GM12878 (cell line): Measurements from ENCODE around the gene SERPING1. TPM values are rescaled to one million over a fixed set of nuclear protein-coding genes. Genes with fewer than 3 reads are reported as not detected.

Source experiments
- ATAC-seq: fragments of 200-7000 bp; cut with Tn5 transposase; 3 replicates; pipeline ENCODE4 v1.9.1; 2020; ENCODE audit warnings: mild to moderate bottlenecking, moderate library complexity
- BruUV-seq: library from RNA; stranded (reverse); fragments of 400-500 nt; replicated peaks from 2 replicates; lab custom pipeline; 2021; lab: Mats Ljungman, UMichigan
- CTCF ChIA-PET: fragments of 300-600 bp; sonication (Branson Sonifier 250); formaldehyde crosslinking; extraction: SDS; loops from one replicate; lab custom pipeline; 2021; ENCODE audit warnings: inconsistent platforms; lab: Yijun Ruan, JAX
- POLR2A ChIA-PET: fragments of 350-600 bp; formaldehyde crosslinking; extraction: SDS; loops from one replicate; lab custom pipeline; 2021; ENCODE audit warnings: inconsistent platforms; lab: Charles Lee
- RAD21 ChIA-PET: fragments of 300-600 bp; sonication (Branson Sonifier 250); formaldehyde crosslinking; loops from one replicate; lab custom pipeline; 2023; ENCODE audit warnings: antibody characterized with exemption; ENCODE audit not compliant: unreplicated experiment; lab: Charles Lee
- SMC1A ChIA-PET: fragments of 300-600 bp; sonication (Branson Sonifier 250); formaldehyde crosslinking; loops from one replicate; lab custom pipeline; 2023; ENCODE audit not compliant: unreplicated experiment, uncharacterized antibody; lab: Charles Lee
- DNase-seq: peaks from one replicate; pipeline ENCODE4 v3.0.0-alpha.2; 2011; ENCODE audit warnings: low read depth, low spot score
- FAIRE-seq: peaks from 3 replicates; lab custom pipeline; 2011; peaks lifted over from hg19 to GRCh38; lab: Jason Lieb, UNC
- H2AFZ ChIP-seq: 2 replicates; pipeline ENCODE4 v1.6.0; 2011; ENCODE audit warnings: low read depth, low read length, control low read depth; ENCODE audit not compliant: control insufficient read depth
- H3K27ac ChIP-seq: 2 replicates; pipeline ENCODE4 v1.5.1; 2011; ENCODE audit warnings: control low read depth; ENCODE audit not compliant: control insufficient read depth, insufficient read depth
- H3K27me3 ChIP-seq, 2 experiments: replicated peaks in 1 of 2; 2 replicates each; pipeline versions ENCODE4 v1.6.0 to v1.6.1; 2011; ENCODE audit warnings: low read length in 1 of 2; ENCODE audit not compliant: control insufficient read depth in 2 of 2, insufficient read depth in 2 of 2
- H3K36me3 ChIP-seq, 2 experiments: 2 replicates each; pipeline ENCODE4 v1.5.1; 2011; ENCODE audit warnings: low read length in 1 of 2; ENCODE audit not compliant: control insufficient read depth in 2 of 2, insufficient read depth in 2 of 2
- H3K4me1 ChIP-seq: 2 replicates; pipeline ENCODE4 v1.6.1; 2011; ENCODE audit warnings: mild to moderate bottlenecking, low read length, moderate library complexity, mixed read lengths; ENCODE audit not compliant: control insufficient read depth, insufficient read depth
- H3K4me2 ChIP-seq: 2 replicates; pipeline ENCODE4 v1.6.0; 2011; ENCODE audit warnings: control low read depth; ENCODE audit not compliant: control insufficient read depth, insufficient read depth
- H3K4me3 ChIP-seq: fragments of 200-600 bp; sonication (generic); 2 replicates; pipeline ENCODE4 v1.5.1; 2016
- H3K79me2 ChIP-seq: 2 replicates; pipeline ENCODE4 v1.6.0; 2011; ENCODE audit warnings: low read length; ENCODE audit not compliant: control insufficient read depth, insufficient read depth
- H3K9ac ChIP-seq: 2 replicates; pipeline ENCODE4 v1.8.0; 2011; ENCODE audit warnings: low read length, control low read depth, mixed read lengths; ENCODE audit not compliant: control insufficient read depth, insufficient read depth
- H3K9me3 ChIP-seq: replicated peaks from 3 replicates; pipeline ENCODE4 v1.5.1; 2011; ENCODE audit warnings: mild to moderate bottlenecking, low read length; ENCODE audit not compliant: control insufficient read depth, insufficient read depth
- H4K20me1 ChIP-seq: 2 replicates; pipeline ENCODE4 v1.6.0; 2011; ENCODE audit not compliant: control insufficient read depth, insufficient read depth
- BHLHE40 ChIP-seq, 2 experiments: fragments of 450-650 bp in 1 of 2; IDR thresholded peaks; 2 replicates each; pipeline ENCODE4 v1.6.1; 2011 to 2017; ENCODE audit warnings: low read depth in 2 of 2, borderline replicate concordance in 1 of 2, improper control_type of control experiment in 1 of 2, low read length in 1 of 2, mild to moderate bottlenecking in 1 of 2
- CBFB ChIP-seq: IDR thresholded peaks from 2 replicates; pipeline ENCODE4 v1.6.1; 2016; ENCODE audit warnings: antibody characterized with exemption, low read depth
- ELK1 ChIP-seq: IDR thresholded peaks from 2 replicates; pipeline ENCODE4 v1.6.1; 2012; ENCODE audit warnings: low read depth, low read length, improper control_type of control experiment
- EZH2 ChIP-seq: IDR thresholded peaks from 2 replicates; pipeline ENCODE4 v1.6.1; 2012; ENCODE audit warnings: low read depth, mild to moderate bottlenecking, control low read depth, inconsistent platforms, low read length, borderline replicate concordance; ENCODE audit not compliant: control insufficient read depth
- FOXM1 ChIP-seq: IDR thresholded peaks from 2 replicates; pipeline ENCODE4 v1.6.1; 2012; ENCODE audit warnings: low read depth, mild to moderate bottlenecking, inconsistent platforms, low read length, moderate library complexity
- IRF4 ChIP-seq: IDR thresholded peaks from 2 replicates; pipeline ENCODE4 v1.6.1; 2011; ENCODE audit warnings: low read depth, low read length
- MEF2B ChIP-seq: fragments of 450-650 bp; IDR thresholded peaks from 2 replicates; pipeline ENCODE4 v1.6.1; 2018; ENCODE audit warnings: mild to moderate bottlenecking, moderate library complexity; ENCODE audit not compliant: partially characterized antibody, poor library complexity, severe bottlenecking
- NR2F1 ChIP-seq: fragments of 450-650 bp; conservative IDR thresholded peaks from 2 replicates; pipeline ENCODE4 v1.6.1; 2017; ENCODE audit warnings: mild to moderate bottlenecking
- PML ChIP-seq: IDR thresholded peaks from 2 replicates; pipeline ENCODE4 v1.6.1; 2012; ENCODE audit warnings: low read length, inconsistent platforms
- RBBP5 ChIP-seq: fragments of 200-600 bp; sonication (generic); conservative IDR thresholded peaks from 2 replicates; pipeline ENCODE4 v1.6.1; 2016
- RELA ChIP-seq: fragments of 450-650 bp; IDR thresholded peaks from 2 replicates; pipeline ENCODE4 v1.8.0; 2014; ENCODE audit warnings: borderline replicate concordance; ENCODE audit not compliant: partially characterized antibody
- WGBS: methylation state at CpG from one replicate; pipeline ENCODE4 v1.1.6; 2016; ENCODE audit warnings: low lambda C conversion rate; ENCODE audit not compliant: insufficient replicate concordance, insufficient coverage; ENCODE audit errors: missing lambda C conversion rate; 5-methylcytosine and 5-hydroxymethylcytosine counted together
- in situ Hi-C: fragments of 300-500 bp; cut with MboI; formaldehyde crosslinking; loops from 9 replicates; pipeline ENCODE4 v1.14.3; 2018; ENCODE audit warnings: mixed read lengths
- intact Hi-C: fragments of 100-400 bp; cut with micrococcal nuclease; formaldehyde crosslinking; loops from one replicate; pipeline ENCODE4 v1.14.2; 2022; ENCODE audit not compliant: unreplicated experiment
- polyA plus RNA-seq, 11 experiments: library from polyadenylated mRNA; depleted of rRNA in 4 of 11; unstranded in 6 of 11; stranded (reverse) in 5 of 11; fragments of >200 nt; fragmentation: Nextera tagmentation in 4 of 11; fragmentation: Illumina TruSeq in 1 of 11; extraction: Ambion mirVana in 4 of 11; extraction: Trizol in 1 of 11; gene quantifications; 1 replicate in 1 of 11; 2 replicates in 10 of 11; pipeline versions ENCODE4 v1.2.1 to v1.2.3, GENCODE V29; 2011 to 2016; ENCODE audit warnings: inconsistent platforms in 2 of 11, missing spikeins in 2 of 11, low read depth in 1 of 11
- total RNA-seq, 4 experiments: library from RNA; depleted of rRNA in 3 of 4; stranded (reverse); fragments of >200 nt in 3 of 4; fragmentation: Illumina TruSeq in 1 of 4; extraction: Trizol in 1 of 4; gene quantifications; 2 replicates each; pipeline versions ENCODE4 v1.2.1 to v1.2.3, GENCODE V29; 2013 to 2021
- TF ChIP-seq, protein P1 (sequence below): fragments of 450-650 bp; IDR thresholded peaks from 2 replicates; pipeline ENCODE4 v1.6.1; 2017; ENCODE audit warnings: mild to moderate bottlenecking
- TF ChIP-seq, protein P2 (sequence below): IDR thresholded peaks from 2 replicates; pipeline ENCODE4 v1.6.1; 2011; ENCODE audit warnings: low read depth, mild to moderate bottlenecking, low read length, moderate library complexity, borderline replicate concordance; ENCODE audit errors: extremely low read depth

Gene SERPING1
- total and polyA plus RNA-seq, 10 of the 15 experiments (the other 5 are each of a cell fraction or from before 2014, with no cell fraction given) = 0.24 to 1.4 TPM; not detected in 8

DNA sequence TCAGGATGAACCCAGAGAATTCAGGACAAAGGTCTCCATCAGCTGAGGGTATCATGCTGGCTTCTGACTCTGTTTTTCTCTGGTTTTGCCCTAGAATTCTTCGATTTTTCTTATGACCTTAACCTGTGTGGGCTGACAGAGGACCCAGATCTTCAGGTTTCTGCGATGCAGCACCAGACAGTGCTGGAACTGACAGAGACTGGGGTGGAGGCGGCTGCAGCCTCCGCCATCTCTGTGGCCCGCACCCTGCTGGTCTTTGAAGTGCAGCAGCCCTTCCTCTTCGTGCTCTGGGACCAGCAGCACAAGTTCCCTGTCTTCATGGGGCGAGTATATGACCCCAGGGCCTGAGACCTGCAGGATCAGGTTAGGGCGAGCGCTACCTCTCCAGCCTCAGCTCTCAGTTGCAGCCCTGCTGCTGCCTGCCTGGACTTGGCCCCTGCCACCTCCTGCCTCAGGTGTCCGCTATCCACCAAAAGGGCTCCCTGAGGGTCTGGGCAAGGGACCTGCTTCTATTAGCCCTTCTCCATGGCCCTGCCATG, 16.8 kb downstream of the SERPING1 start:
- ATAC-seq = no peak
- no TSS peak for BruUV-seq
- no peaks in the 10 kb centered on the region for H3K79me2 ChIP-seq
- in situ Hi-C loops (no loop called here), intact Hi-C loops (no loop called here)
- WGBS = 28% methylated on average over 10 of the region's 10 CpGs
- H3K4me1 ChIP-seq = no peaks in the 10 kb centered on the region
- CTCF ChIA-PET = no interaction called here
- POLR2A ChIA-PET = no interaction called here
- no peaks in the 10 kb centered on the region; the same call in 2 of the 3 replicates for H3K9me3 ChIP-seq
- H3K9ac ChIP-seq = no peak overlapping the region
- no peak overlapping the region for H3K27ac ChIP-seq
- no peaks in the 10 kb centered on the region for H4K20me1 ChIP-seq
- H3K36me3 ChIP-seq = no peaks in the 10 kb centered on the region
- DNase-seq = no peak
- no peak for FAIRE-seq
- no peaks in the 10 kb centered on the region; a peak in 1 of 4 replicates for H3K27me3 ChIP-seq
- TF ChIP-seq IRF4 = no peak
- no peak for TF ChIP-seq RELA
- no peak for TF ChIP-seq CBFB
- H3K4me2 ChIP-seq = no peak overlapping the region
- H3K4me3 ChIP-seq = no peak overlapping the region
- RAD21 ChIA-PET = no interaction called here
- SMC1A ChIA-PET = no interaction called here
- H2AFZ ChIP-seq = no peak overlapping the region

DNA sequence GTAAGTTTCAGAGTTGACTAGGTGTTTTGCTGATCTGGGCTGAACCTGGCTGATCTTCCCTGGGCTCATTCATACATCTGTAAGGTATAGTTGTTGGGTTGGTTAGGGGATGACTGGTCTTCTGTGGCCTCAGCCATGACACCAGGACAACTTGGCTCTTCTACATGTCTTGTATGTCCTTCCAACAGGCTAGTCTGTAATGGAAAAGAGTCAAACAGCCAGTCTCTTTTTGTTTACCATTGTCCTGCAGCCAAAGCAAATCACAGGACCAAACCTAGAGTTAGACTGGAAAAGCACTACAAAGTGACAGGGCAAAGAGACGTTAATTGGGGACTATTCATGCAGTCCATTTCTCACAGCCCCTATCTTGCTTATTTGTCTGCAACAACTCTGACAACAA, 17.8 kb downstream of the SERPING1 start:
- ChIA-PET CTCF (interaction anchor here (0.6 kb wide), 1 partner anchor 185 kb away, joined by 4 read pairs; no protein-coding TSS in a partner anchor), SMC1A (no interaction called here), RAD21 (no interaction called here), POLR2A (no interaction called here)
- WGBS = 4% methylated on average over 1 of the region's 1 CpG
- Histone ChIP-seq H3K4me2 (no peak overlapping the region), H3K27ac (no peak overlapping the region), H3K4me3 (no peak overlapping the region), H3K9ac (no peak overlapping the region), H3K79me2 (no peaks in the 10 kb centered on the region), H4K20me1 (no peaks in the 10 kb centered on the region), H2AFZ (no peak overlapping the region), H3K27me3 (no peaks in the 10 kb centered on the region; a peak in 1 of 4 replicates), H3K4me1 (no peaks in the 10 kb centered on the region), H3K9me3 (no peaks in the 10 kb centered on the region; the same call in 1 of the 3 replicates), H3K36me3 (no peaks in the 10 kb centered on the region)
- no peak for DNase-seq
- no TSS peak for BruUV-seq
- FAIRE-seq = no peak
- in situ Hi-C loops (no loop called here), intact Hi-C loops (no loop called here)
- no peak for ATAC-seq
- TF ChIP-seq MEF2B = no peak
- no peak for TF ChIP-seq RBBP5
- TF ChIP-seq, protein P1, sequence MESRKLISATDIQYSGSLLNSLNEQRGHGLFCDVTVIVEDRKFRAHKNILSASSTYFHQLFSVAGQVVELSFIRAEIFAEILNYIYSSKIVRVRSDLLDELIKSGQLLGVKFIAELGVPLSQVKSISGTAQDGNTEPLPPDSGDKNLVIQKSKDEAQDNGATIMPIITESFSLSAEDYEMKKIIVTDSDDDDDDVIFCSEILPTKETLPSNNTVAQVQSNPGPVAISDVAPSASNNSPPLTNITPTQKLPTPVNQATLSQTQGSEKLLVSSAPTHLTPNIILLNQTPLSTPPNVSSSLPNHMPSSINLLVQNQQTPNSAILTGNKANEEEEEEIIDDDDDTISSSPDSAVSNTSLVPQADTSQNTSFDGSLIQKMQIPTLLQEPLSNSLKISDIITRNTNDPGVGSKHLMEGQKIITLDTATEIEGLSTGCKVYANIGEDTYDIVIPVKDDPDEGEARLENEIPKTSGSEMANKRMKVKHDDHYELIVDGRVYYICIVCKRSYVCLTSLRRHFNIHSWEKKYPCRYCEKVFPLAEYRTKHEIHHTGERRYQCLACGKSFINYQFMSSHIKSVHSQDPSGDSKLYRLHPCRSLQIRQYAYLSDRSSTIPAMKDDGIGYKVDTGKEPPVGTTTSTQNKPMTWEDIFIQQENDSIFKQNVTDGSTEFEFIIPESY = no peak
- no peak for TF ChIP-seq PML
- TF ChIP-seq EZH2 = no peak
- TF ChIP-seq, protein P2, sequence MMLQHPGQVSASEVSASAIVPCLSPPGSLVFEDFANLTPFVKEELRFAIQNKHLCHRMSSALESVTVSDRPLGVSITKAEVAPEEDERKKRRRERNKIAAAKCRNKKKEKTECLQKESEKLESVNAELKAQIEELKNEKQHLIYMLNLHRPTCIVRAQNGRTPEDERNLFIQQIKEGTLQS = no peak
- TF ChIP-seq NR2F1 = no peak
- no peak for TF ChIP-seq FOXM1
- TF ChIP-seq ELK1 = no peak
- TF ChIP-seq BHLHE40 (IDR thresholded peaks at IDR 0.05; ENCODE audit: borderline replicate concordance in 1 of 2, low read depth in 2 of 2, low read length in 1 of 2) = no peak
